ENCODE measurements around the gene CDYL.
"Not testable (repeated sequence)": the region's sequence is repeated elsewhere in the genome, so short reads cannot be mapped to it uniquely, and the experiment has no call there.

CDYL gene

GRCh38 chr6:5003604-5004372, 227.6 kb downstream of the CDYL start, which contains the start of gene RPP40:
Gene RPP40 (minus strand): TSS chr6:5004037. CDS start chr6:5004002, 35 bp downstream.
- peak; percentile 99 for DNase-seq (ENCODE audit: low read depth)

GRCh38 chr6:5004373-5005037, 228.3 kb downstream of the CDYL start:
- no peak for DNase-seq (ENCODE audit: low read depth)

GRCh38 chr6:5005038-5005433, 228.8 kb downstream of the CDYL start:
- DNase-seq (ENCODE audit: low read depth): not testable (repeated sequence)
